Measurements from ENCODE around the gene TDRD12. TPM values are rescaled to one million over a fixed set of nuclear protein-coding genes. Genes with fewer than 3 reads are reported as not detected.

The TDRD12 gene
- total RNA-seq, 4 donors from 2014 or later = under 0.01 to 0.30 (median 0.21) TPM; not detected in 1

DNA sequence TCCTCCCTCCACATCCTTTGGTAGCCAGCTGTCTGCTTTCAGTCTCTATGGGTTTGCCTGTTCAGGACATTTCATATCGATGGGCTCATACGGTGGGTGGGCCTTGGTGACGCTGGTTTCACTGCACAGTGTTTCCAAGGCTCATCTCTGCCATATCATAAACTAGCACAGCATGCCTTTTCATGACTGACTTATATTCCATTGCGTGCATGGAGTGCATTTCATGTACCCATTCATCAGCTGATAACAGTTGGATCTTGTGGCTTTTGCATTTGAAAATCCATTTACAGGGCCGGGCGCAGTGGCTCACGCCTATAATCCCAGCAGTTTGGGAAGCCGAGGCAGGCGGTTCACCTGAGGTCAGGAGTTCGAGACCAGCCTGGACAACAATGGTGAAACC lies 69.9 kb downstream of the TDRD12 start:
- Histone ChIP-seq H3K27me3 (no peaks in the 10 kb centered on the region), H3K4me1 (no peaks in the 10 kb centered on the region), H3K36me3 (no peaks in the 10 kb centered on the region), H3K27ac (no peak overlapping the region), H3K9me3 (no peaks in the 10 kb centered on the region), H3K4me3 (no peak overlapping the region)
- 93 to 95% methylated on average over 10 of the region's 10 CpGs for WGBS, 2 donors
- TF ChIP-seq EP300 (IDR thresholded peaks at IDR 0.05) (no peak), POLR2A (IDR thresholded peaks at IDR 0.05) (no peak)
- TF ChIP-seq, protein P1, sequence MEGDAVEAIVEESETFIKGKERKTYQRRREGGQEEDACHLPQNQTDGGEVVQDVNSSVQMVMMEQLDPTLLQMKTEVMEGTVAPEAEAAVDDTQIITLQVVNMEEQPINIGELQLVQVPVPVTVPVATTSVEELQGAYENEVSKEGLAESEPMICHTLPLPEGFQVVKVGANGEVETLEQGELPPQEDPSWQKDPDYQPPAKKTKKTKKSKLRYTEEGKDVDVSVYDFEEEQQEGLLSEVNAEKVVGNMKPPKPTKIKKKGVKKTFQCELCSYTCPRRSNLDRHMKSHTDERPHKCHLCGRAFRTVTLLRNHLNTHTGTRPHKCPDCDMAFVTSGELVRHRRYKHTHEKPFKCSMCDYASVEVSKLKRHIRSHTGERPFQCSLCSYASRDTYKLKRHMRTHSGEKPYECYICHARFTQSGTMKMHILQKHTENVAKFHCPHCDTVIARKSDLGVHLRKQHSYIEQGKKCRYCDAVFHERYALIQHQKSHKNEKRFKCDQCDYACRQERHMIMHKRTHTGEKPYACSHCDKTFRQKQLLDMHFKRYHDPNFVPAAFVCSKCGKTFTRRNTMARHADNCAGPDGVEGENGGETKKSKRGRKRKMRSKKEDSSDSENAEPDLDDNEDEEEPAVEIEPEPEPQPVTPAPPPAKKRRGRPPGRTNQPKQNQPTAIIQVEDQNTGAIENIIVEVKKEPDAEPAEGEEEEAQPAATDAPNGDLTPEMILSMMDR (IDR thresholded peaks at IDR 0.05) = no peak
- no peak for DNase-seq (ENCODE audit: low spot score in 2 of 2)

DNA sequence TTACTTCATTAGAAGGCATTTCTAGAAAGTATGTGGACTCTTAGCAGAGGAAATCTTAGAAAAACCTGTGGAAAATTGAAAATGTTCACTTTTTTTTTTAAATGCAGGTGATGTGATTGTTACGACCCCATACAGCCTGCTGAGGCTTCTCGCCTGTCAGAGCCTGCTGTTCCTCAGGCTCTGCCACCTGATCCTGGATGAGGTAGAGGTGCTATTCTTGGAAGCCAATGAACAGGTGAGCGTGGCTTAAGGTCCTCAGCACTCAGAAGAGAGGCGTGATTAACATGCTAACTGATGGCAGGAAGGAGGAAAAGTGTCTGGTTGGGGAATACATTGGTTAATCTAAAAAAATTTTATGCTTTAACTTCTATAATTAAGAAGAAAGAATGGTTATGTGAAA lies 78.6 kb downstream of the TDRD12 start:
- Histone ChIP-seq H3K27ac (no peak overlapping the region), H3K4me1 (no peaks in the 10 kb centered on the region), H3K9me3 (no peaks in the 10 kb centered on the region), H3K36me3 (no peaks in the 10 kb centered on the region), H3K27me3 (no peaks in the 10 kb centered on the region), H3K4me3 (no peak overlapping the region)
- no peak for DNase-seq (ENCODE audit: low spot score in 2 of 2)
- 74 to 80% methylated on average over 4 of the region's 4 CpGs for WGBS, 2 donors
- no peak for TF ChIP-seq EP300 (IDR thresholded peaks at IDR 0.05)
- no peak for TF ChIP-seq POLR2A (IDR thresholded peaks at IDR 0.05)
- TF ChIP-seq, protein P1 (IDR thresholded peaks at IDR 0.05) = no peak

DNA sequence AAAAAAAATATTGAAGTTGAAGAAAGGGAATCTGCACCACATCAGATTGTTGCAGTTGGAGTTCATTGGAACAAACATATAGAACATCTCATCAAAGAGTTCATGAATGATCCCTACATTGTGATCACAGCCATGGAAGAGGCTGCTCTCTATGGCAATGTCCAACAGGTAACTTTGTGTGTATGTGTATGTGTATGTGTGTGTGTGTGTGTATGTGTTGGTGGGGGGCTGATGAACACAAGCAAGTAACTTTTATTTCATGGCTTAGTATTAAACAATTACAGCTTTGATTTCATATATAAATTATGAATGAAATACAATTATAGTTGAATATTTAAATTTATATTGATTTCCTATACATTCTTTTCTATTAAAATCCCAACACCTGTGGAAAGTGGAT lies 80.6 kb downstream of the TDRD12 start:
- DNase-seq (ENCODE audit: low spot score in 2 of 2) = no peak
- TF ChIP-seq, protein P1 (IDR thresholded peaks at IDR 0.05) = no peak
- TF ChIP-seq POLR2A (IDR thresholded peaks at IDR 0.05) (no peak), EP300 (IDR thresholded peaks at IDR 0.05) (no peak)
- H3K4me1 ChIP-seq = no peaks in the 10 kb centered on the region
- no peaks in the 10 kb centered on the region for H3K27me3 ChIP-seq
- no peak overlapping the region for H3K27ac ChIP-seq
- H3K36me3 ChIP-seq = no peaks in the 10 kb centered on the region
- no peaks in the 10 kb centered on the region for H3K9me3 ChIP-seq
- no peak overlapping the region for H3K4me3 ChIP-seq

DNA sequence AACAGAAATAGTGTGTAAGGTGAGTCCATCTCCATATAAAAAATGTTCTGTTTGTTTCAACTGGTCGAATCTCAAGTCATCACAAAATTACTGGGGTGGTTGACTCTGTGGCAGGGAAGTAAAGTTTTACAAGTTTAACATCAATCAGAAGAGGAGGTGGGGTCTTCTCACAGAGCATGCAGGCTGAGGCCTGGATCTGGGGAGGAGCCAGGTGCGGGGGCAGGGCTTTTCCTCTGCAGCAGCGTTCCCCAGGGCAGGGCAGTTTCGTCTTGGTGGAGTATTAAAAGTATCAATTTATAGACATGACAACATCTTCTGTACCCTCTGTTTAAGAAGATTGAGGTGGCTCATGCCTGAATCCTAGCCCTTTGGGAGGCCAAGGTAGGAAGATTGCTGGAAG lies 81.2 kb downstream of the TDRD12 start:
- Histone ChIP-seq H3K27ac (no peak overlapping the region), H3K27me3 (no peaks in the 10 kb centered on the region), H3K4me3 (no peak overlapping the region), H3K4me1 (no peaks in the 10 kb centered on the region), H3K36me3 (no peaks in the 10 kb centered on the region), H3K9me3 (no peaks in the 10 kb centered on the region)
- TF ChIP-seq EP300 (IDR thresholded peaks at IDR 0.05) (no peak), POLR2A (IDR thresholded peaks at IDR 0.05) (no peak)
- TF ChIP-seq, protein P1 (IDR thresholded peaks at IDR 0.05) = no peak
- WGBS, 2 donors = 32 to 42% methylated on average over 4 of the region's 4 CpGs
- no peak for DNase-seq (ENCODE audit: low spot score in 2 of 2)

DNA sequence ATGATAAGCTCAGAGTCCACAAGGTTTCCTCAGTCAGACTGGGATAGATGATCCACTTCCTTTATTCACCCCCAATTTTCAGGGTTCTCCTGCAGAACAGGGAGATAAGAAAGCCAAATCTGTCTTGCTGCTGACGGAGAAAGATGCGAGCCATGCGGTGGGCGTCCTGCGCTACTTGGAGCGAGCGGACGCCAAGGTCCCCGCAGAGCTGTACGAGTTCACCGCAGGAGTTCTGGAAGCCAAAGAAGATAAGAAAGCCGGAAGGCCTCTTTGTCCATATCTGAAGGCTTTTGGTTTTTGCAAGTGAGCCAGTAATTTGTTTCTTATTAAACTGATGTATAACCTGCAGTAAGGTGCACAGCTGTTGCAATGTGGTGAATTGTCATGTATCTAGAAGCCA lies 83.3 kb downstream of the TDRD12 start:
- no peaks in the 10 kb centered on the region for H3K4me1 ChIP-seq
- H3K9me3 ChIP-seq = no peaks in the 10 kb centered on the region
- WGBS, 2 donors = 91 to 92% methylated on average over 12 of the region's 12 CpGs
- TF ChIP-seq, protein P1 (IDR thresholded peaks at IDR 0.05) = no peak
- TF ChIP-seq POLR2A (IDR thresholded peaks at IDR 0.05) = no peak
- TF ChIP-seq EP300 (IDR thresholded peaks at IDR 0.05) = no peak
- no peak overlapping the region for H3K27ac ChIP-seq
- H3K27me3 ChIP-seq = no peaks in the 10 kb centered on the region
- H3K36me3 ChIP-seq = no peaks in the 10 kb centered on the region
- H3K4me3 ChIP-seq = no peak overlapping the region
- DNase-seq (ENCODE audit: low spot score in 2 of 2) = no peak

Measured in tibial nerve (tissue), 4 donors.